Body of pancreas (tissue), 4 donors: ENCODE results near the gene STX18.

Experiments
- POLR2A ChIP-seq, 3 donors: fragments of 450-650 bp; IDR thresholded peaks; one replicate each; pipeline ENCODE4 v1.6.1; 2016; ENCODE audit warnings: antibody characterized with exemption in 3 of 3, mild to moderate bottlenecking in 2 of 3
- TF ChIP-seq, protein P1 (sequence below), 7 experiments: fragments of 450-650 bp in 4 of 7; fragments of 200-600 bp in 3 of 7; sonication (generic) in 3 of 7; IDR thresholded peaks; one replicate each; pipeline ENCODE4 v1.5.1; 2016 to 2019; ENCODE audit warnings: antibody characterized with exemption in 7 of 7

DNA sequence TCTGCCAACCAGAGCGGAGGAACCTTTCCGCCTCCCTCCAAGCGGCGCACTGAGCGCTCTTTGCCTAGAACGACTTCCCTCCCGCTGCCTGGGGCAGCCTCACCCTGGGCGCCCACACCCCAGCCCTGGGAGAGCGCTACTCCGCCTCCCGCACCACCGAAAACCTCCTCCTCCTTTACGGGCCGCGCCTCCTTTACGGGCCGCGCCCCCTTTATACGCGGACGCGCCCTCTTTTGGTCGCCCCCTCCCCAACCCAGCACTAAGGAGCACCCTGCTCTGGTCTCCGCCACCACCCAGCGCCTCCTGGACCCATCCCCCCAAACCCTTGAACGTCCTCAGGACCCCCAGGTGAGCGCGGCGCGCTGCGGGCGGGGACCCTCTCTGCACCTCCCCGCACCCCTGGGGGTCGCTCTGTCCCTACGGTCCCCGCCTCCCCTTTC lies 155.5 kb downstream of the STX18 start:
- TF ChIP-seq, protein P1, sequence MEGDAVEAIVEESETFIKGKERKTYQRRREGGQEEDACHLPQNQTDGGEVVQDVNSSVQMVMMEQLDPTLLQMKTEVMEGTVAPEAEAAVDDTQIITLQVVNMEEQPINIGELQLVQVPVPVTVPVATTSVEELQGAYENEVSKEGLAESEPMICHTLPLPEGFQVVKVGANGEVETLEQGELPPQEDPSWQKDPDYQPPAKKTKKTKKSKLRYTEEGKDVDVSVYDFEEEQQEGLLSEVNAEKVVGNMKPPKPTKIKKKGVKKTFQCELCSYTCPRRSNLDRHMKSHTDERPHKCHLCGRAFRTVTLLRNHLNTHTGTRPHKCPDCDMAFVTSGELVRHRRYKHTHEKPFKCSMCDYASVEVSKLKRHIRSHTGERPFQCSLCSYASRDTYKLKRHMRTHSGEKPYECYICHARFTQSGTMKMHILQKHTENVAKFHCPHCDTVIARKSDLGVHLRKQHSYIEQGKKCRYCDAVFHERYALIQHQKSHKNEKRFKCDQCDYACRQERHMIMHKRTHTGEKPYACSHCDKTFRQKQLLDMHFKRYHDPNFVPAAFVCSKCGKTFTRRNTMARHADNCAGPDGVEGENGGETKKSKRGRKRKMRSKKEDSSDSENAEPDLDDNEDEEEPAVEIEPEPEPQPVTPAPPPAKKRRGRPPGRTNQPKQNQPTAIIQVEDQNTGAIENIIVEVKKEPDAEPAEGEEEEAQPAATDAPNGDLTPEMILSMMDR (IDR thresholded peaks at IDR 0.05) = no peak
- no peak for TF ChIP-seq POLR2A (IDR thresholded peaks at IDR 0.05)
